Activated CD8-positive, alpha-beta memory T cell treated with anti-CD3 and anti-CD28 coated beads, Interleukin-2, amount 10 ng/mL, durations not matched to agents 7 days and 5 days (primary cell): ENCODE data around the gene FAM217A. TPM values are rescaled to one million over a fixed set of nuclear protein-coding genes. Genes with fewer than 3 reads are reported as not detected.
"Not testable (repeated sequence)": the region's sequence is repeated elsewhere in the genome, so short reads cannot be mapped to it uniquely, and the experiment has no call there.

Experiments
- ATAC-seq: fragments of 150-1000 bp; cut with Tn5 transposase; one replicate; pipeline ENCODE4 v1.10.0; 2021; ENCODE audit warnings: moderate library complexity
- CTCF ChIA-PET: fragments of 350-600 bp; sonication (Branson Sonifier 250); formaldehyde crosslinking; loops from one replicate; lab custom pipeline; 2021; ENCODE audit warnings: antibody characterized with exemption; lab: Charles Lee
- DNase-seq: peaks from one replicate; pipeline ENCODE4 v3.0.0-alpha.2; 2020
- H3K27ac Mint-ChIP-seq: one replicate; pipeline ENCODE4 v1.8.0; 2021; ENCODE audit warnings: mild to moderate bottlenecking, mixed read lengths
- H3K27me3 Mint-ChIP-seq: one replicate; pipeline ENCODE4 v1.8.0; 2021; ENCODE audit warnings: mixed read lengths
- H3K36me3 Mint-ChIP-seq: one replicate; pipeline ENCODE4 v1.8.0; 2021; ENCODE audit warnings: mild to moderate bottlenecking, mixed read lengths
- H3K4me1 Mint-ChIP-seq: one replicate; pipeline ENCODE4 v1.8.0; 2021; ENCODE audit warnings: mixed read lengths
- H3K4me3 Mint-ChIP-seq: one replicate; pipeline ENCODE4 v1.8.0; 2021; ENCODE audit warnings: mild to moderate bottlenecking, moderate library complexity, mixed read lengths
- H3K9me3 Mint-ChIP-seq: one replicate; pipeline ENCODE4 v1.8.0; 2022; ENCODE audit warnings: low read depth, mixed read lengths
- total RNA-seq, 2 experiments: library from RNA; stranded (reverse); gene quantifications; one replicate each; pipeline ENCODE4 v1.2.3, GENCODE V29; 2021

The FAM217A gene, protein sequence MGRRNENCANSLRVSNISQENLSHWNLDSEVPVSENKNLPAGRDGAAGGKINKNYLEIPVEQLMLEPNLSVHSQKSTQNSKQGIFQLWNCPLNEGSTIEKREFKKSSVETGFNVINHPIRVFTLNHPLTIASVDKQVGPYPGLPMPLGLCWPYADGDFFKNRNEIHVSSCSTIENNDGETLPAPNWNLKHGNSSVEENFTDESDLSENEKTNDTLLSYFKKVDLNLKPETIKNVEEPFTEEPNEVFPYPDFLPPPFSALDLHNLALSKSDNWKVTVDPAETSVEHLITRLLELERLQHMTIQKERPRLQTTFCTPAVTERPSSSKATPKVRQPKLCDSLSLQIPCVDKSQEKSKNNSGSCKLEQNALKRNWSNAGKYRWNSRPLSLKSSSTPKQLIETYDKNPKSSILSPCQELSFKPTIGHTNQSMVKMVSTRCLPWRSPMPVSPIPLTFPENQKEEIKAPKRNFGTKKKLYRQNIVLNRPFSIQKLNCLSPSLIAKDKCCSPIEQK
- not detected for total RNA-seq

DNA sequence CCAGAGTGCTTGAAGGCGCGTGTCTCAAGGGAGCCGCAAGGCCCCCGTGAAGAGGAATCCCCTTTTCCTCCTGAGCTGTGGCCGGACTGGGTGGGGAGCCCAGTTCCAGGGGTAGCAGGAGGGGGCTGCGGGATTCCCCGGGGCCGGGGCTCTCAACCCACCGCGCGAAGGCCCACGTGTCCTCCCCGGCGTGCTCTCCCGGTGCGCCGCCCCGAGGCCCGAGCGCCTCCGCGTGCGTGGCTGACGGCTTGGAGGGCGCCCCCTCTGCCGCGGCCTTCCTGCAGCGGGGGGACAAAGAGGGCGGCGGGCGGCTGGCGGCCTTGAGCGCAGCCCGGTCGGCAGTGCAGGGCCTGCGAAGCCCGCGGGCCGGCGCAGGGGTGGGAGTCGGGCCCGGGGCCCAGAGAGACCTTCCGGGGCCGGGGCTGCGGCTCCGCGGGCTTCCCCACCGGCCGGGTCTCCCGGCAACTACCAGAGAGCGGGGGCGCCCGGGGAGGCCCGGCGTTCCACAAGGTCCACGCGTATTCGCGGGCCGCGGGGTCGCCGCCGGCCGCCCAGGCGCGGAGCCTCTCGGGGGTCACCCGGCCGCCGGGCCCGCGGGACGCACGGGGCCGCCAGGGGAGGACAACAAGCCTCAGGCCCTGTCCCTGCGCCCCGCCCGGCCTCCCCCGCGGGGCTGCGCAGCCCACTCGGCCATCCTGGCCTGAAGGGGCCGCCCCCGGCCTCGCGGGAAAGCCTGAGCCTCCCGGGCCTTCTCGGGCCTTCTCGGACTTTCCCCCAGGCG is at the start of gene FAM217A:
Gene FAM217A (minus strand): TSS at position 447 of the 781 bp plus-strand sequence. CDS start 1,723 bp downstream, outside the sequence.
- Mint-ChIP-seq H3K27ac (no peak within 1 kb of the TSS), H3K27me3 (peaks cover 19% of the 10 kb centered on the region), H3K4me3 (no peak within 1 kb of the TSS), H3K4me1 (no peaks in the 10 kb centered on the region), H3K9me3 (no peaks in the 10 kb centered on the region), H3K36me3 (no peaks in the 10 kb centered on the region)
- DNase-seq: no peak
- no peak for ATAC-seq
- CTCF ChIA-PET: no interaction called here

DNA sequence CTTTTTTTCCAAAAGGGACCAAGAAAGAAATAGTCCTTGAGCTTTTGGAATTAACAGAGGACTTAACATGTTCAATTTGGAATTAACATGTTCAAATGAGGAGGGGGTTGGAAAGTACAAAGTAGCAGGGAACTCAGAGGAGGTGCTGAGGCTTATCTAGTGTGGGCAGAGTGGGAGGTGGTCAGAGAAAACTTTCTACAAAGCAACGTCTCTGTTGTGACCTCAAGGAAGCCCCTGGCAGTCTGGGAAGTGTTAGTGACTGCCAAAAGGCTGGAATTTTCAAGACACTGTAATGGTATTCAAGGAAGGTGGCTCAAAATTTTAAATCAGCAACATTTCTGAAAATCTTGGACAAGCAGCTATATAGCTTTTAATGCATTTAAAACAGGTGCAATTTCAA is 49.1 kb upstream of the FAM217A start:
- H3K4me1 Mint-ChIP-seq: peaks cover 11% of the 10 kb centered on the region
- H3K27ac Mint-ChIP-seq: no peak overlapping the region
- no peak overlapping the region for H3K4me3 Mint-ChIP-seq
- peaks cover 64% of the 10 kb centered on the region for H3K36me3 Mint-ChIP-seq
- H3K27me3 Mint-ChIP-seq: no peaks in the 10 kb centered on the region
- ATAC-seq (no peak), DNase-seq (no peak)
- CTCF ChIA-PET: interaction anchor here (0.9 to 1.1 kb wide), 2 partner anchors 27 to 89 kb away, joined by 3 to 4 read pairs; no protein-coding TSS in a partner anchor
- peaks cover 4% of the 10 kb centered on the region for H3K9me3 Mint-ChIP-seq

DNA sequence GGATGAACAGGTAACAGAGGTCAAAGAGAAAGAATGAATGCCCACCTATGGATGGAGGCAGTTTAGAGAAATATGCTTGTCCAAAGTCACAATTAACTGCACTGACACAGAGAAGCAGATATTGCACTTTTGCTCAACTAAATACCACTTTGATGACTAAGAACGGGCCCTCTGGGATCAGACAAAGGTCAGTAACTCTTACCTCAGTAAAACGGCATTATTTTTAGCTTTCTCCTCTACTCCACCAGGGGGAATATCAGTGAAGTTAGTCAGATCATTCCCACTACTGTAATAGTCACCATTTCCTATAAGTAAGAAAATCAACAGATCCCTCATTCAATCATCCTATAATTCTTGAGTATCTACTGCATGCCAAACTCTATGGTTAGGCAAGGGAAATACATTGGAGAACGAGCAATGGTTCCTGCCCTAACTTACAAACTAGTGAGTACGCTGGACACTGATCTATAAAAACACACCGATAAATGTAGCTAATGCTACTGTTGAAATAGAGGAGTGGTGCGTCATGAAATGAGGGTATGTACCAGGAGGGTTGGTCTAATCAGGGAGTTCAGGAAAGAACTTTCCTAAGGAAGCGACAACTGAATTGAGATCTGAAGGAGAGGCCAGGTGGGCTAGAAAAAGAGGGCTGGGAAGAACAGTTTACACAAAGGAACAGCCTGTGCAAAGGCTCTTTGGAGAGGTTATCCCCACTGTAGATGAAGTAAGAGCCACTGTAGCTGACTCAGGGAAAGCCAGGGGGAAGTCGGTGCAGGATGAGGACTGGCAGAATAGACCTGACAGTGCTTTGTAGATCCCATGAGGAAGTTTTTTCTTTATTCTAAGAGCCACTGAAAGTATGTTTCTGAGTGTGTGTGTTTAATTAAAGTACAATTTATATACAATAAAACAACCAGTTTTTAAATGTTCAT is 47.3 kb upstream of the FAM217A start:
- Mint-ChIP-seq H3K4me3 (no peak overlapping the region), H3K27me3 (no peaks in the 10 kb centered on the region), H3K4me1 (peaks cover 9% of the 10 kb centered on the region), H3K36me3 (peaks cover 59% of the 10 kb centered on the region), H3K27ac (no peak overlapping the region), H3K9me3 (peaks cover 3% of the 10 kb centered on the region)
- CTCF ChIA-PET: no interaction called here
- no peak for ATAC-seq
- DNase-seq: no peak

DNA sequence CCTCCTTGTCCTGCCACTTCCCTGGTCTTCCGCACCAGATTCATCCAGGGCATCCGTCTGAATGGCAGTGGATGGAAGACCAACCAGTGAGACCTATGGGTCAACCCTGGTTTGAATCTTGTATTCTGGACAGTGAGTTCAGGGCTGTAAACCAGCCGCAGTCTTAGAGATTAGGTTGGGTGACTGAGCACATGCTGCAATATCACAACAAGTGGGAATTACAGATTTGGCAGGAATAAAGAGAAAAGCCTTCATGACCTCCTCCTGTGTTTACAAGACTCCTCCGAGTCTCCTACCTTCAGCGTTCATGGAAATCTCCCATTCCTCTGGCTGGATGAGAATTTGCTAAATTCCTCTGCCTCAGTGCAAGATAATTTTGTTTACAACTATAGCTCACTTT is 46.6 kb upstream of the FAM217A start:
- CTCF ChIA-PET: no interaction called here
- no peak overlapping the region for H3K4me3 Mint-ChIP-seq
- no peaks in the 10 kb centered on the region for H3K27me3 Mint-ChIP-seq
- DNase-seq: no peak
- ATAC-seq: no peak
- H3K36me3 Mint-ChIP-seq: peaks cover 56% of the 10 kb centered on the region
- peaks cover 9% of the 10 kb centered on the region for H3K4me1 Mint-ChIP-seq
- no peak overlapping the region for H3K27ac Mint-ChIP-seq
- H3K9me3 Mint-ChIP-seq: peaks cover 3% of the 10 kb centered on the region

DNA sequence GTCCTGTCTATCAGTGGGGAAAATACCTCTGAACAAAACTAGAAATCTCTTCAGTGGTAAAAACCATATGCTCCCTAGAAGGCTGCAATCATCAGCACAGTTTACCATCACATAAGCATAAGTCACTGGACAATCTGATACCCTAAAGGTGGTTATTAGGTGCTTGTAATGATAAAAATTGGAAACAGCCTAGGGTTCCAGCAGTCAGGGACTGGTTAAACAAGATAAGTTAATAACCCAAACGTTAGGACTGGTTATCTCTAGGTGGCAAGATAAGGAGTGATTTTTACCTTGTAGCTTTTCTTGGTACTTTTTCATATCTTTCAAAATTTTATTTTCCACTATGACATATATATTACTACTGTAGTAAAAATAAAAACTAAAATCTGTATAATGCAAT is 45.4 kb upstream of the FAM217A start:
- Mint-ChIP-seq H3K27ac (no peak overlapping the region), H3K27me3 (no peaks in the 10 kb centered on the region), H3K4me3 (no peak overlapping the region), H3K36me3 (peaks cover 53% of the 10 kb centered on the region), H3K4me1 (peaks cover 9% of the 10 kb centered on the region), H3K9me3 (peaks cover 3% of the 10 kb centered on the region)
- CTCF ChIA-PET: no interaction called here
- DNase-seq (no peak), ATAC-seq (no peak)

DNA sequence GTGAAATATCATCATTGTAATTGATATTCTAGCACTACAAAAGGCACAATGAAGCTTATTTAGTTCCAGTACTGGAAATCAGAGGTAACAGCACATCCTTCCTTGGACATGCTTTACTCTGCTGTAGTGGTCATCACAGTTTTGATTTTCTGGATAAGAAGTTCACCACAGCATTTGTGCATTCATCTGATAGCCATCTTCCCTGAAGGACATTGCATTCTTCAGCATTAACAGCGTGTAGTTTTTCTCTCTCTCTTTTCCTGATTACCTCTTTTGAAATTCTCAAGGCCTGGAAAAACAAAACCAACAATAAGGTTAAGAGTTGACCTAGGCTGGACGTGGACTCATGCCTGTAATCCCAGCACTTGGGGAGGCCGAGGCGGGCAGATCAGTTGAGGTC is 36.8 kb upstream of the FAM217A start:
- peaks cover 6% of the 10 kb centered on the region for H3K9me3 Mint-ChIP-seq
- H3K27me3 Mint-ChIP-seq: peaks cover 18% of the 10 kb centered on the region
- CTCF ChIA-PET: interaction anchor here (1.2 to 1.6 kb wide), 2 partner anchors 40 to 50 kb away, joined by 3 to 4 read pairs; no protein-coding TSS in a partner anchor
- no peak overlapping the region for H3K27ac Mint-ChIP-seq
- H3K4me3 Mint-ChIP-seq: no peak overlapping the region
- DNase-seq (no peak), ATAC-seq (no peak)
- no peaks in the 10 kb centered on the region for H3K4me1 Mint-ChIP-seq
- H3K36me3 Mint-ChIP-seq: peaks cover 43% of the 10 kb centered on the region

DNA sequence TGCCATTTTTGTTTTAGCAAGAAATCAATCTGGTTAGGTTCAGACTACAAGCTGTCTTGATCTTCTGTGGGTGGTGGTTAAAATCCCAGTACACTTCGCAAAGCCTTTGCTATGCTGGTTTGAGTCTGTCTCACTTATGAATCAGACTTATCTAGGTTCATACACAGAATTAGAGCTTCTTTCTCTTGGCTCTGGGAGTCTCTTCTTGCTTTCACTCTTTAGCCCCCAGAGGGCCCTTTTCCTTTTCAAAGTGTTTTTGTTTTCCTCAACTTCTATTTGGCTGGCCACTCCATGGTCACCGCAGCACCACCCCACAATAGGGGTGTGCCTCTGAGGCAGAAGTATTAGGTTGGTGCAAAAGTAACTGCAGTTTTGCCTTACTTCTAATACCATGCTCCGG is 35.2 kb upstream of the FAM217A start:
- H3K9me3 Mint-ChIP-seq: peaks cover 6% of the 10 kb centered on the region
- H3K4me1 Mint-ChIP-seq: no peaks in the 10 kb centered on the region
- peaks cover 24% of the 10 kb centered on the region for H3K27me3 Mint-ChIP-seq
- no peak overlapping the region for H3K4me3 Mint-ChIP-seq
- peaks cover 35% of the 10 kb centered on the region for H3K36me3 Mint-ChIP-seq
- no peak for DNase-seq
- CTCF ChIA-PET: no interaction called here
- no peak overlapping the region for H3K27ac Mint-ChIP-seq
- no peak for ATAC-seq

DNA sequence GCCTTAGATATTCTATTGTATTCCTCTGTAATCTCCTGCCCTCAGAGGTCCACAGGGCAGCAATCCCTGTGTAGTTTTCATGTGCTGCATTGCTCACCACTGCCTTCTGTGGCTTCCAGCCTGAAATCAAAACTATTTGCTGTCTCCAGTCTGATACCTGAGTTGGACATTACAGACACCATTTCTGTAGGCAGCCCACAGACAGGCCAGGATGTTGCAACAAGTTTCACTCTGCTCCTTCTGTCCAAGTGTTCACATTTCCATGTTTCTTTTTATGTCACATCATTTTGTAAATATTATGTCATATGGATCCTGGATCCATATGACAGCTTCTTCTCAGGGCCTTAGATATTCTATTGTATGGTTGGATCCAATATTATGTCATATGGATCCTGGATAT is 34.7 kb upstream of the FAM217A start:
- peaks cover 6% of the 10 kb centered on the region for H3K9me3 Mint-ChIP-seq
- H3K4me3 Mint-ChIP-seq: no peak overlapping the region
- CTCF ChIA-PET: no interaction called here
- no peak overlapping the region for H3K27ac Mint-ChIP-seq
- H3K4me1 Mint-ChIP-seq: no peaks in the 10 kb centered on the region
- ATAC-seq (no peak), DNase-seq (no peak)
- peaks cover 35% of the 10 kb centered on the region for H3K36me3 Mint-ChIP-seq
- peaks cover 27% of the 10 kb centered on the region for H3K27me3 Mint-ChIP-seq

DNA sequence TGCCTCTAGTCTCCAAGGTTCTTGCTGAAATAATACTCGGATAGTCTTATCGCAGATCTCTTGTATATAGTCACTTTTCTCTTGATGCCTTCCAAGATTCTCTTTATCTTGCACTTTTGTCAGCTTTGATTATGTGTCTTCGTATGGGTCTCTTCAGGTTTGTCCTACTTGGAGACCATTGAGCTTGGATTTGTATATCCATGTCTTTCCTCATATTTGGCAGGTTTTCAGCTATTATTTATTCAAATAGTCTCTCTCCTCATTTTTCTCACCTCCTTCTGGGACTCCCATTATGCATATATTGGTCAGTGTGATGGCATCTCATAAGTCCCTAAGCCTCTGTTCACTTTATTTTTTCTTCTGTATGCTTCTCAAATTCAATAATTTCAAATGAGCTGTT is 33.4 kb upstream of the FAM217A start:
- DNase-seq: no peak
- Mint-ChIP-seq H3K27ac (no peak overlapping the region), H3K4me3 (no peak overlapping the region), H3K9me3 (peaks cover 6% of the 10 kb centered on the region), H3K4me1 (no peaks in the 10 kb centered on the region), H3K36me3 (peaks cover 29% of the 10 kb centered on the region), H3K27me3 (peaks cover 34% of the 10 kb centered on the region)
- CTCF ChIA-PET: interaction anchor here (0.7 kb wide), 1 partner anchor 43 kb away, joined by 3 read pairs; no protein-coding TSS in a partner anchor
- ATAC-seq: no peak

DNA sequence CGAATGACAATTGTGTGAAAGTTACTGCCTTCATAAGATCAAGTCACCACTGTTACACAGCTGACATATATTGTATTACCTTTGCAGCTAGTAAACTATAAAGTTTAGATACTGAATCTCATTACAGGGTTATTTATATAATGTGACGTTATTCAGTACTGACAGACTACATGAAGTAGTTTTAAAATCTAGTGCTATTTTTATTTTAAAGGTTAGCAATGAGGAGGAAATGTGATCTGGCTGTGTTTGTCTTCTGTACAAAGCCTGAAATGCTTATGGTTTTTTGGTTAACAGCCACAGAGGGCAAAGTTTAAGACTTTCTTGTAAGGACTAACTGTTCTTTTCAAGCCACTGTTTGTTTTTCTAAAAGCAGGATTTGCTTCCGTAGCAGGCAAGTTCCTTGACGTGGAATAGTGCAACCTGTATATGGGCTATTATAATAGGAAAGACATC is 30.5 kb upstream of the FAM217A start:
- H3K9me3 Mint-ChIP-seq, DNase-seq, ATAC-seq, H3K36me3 Mint-ChIP-seq, CTCF ChIA-PET, H3K4me1 Mint-ChIP-seq, H3K4me3 Mint-ChIP-seq, H3K27ac Mint-ChIP-seq: not testable (repeated sequence)
- peaks cover 39% of the 10 kb centered on the region for H3K27me3 Mint-ChIP-seq

DNA sequence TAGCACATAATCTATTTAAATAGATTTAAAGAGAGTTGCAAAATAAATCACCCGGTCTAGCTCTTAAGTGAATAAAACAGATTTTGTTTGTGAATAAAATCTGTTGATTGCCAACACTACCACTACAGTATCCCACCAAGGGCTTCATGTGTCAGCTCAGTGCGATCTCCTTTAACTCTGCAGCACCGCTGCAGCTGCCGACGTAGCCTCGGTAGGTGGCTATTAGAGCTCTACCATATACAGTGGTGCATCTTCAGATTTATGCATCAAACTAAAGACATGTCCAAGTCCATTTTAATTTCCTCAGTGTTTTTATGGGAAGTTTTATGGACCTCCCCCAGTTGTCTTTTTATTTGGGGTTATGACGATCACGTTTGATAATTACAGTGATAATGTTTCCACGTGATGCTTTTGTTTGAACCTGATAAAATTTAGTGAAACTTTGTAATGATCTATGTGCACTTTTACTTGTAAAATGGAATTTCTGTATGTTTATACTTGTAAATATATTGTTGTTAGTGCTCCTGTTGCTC is 29.7 kb upstream of the FAM217A start:
- no peak for ATAC-seq
- CTCF ChIA-PET: no interaction called here
- H3K27ac Mint-ChIP-seq: no peak overlapping the region
- no peaks in the 10 kb centered on the region for H3K4me1 Mint-ChIP-seq
- H3K4me3 Mint-ChIP-seq: no peak overlapping the region
- peaks cover 6% of the 10 kb centered on the region for H3K9me3 Mint-ChIP-seq
- DNase-seq: no peak
- peaks cover 39% of the 10 kb centered on the region for H3K27me3 Mint-ChIP-seq
- H3K36me3 Mint-ChIP-seq: peaks cover 4% of the 10 kb centered on the region

DNA sequence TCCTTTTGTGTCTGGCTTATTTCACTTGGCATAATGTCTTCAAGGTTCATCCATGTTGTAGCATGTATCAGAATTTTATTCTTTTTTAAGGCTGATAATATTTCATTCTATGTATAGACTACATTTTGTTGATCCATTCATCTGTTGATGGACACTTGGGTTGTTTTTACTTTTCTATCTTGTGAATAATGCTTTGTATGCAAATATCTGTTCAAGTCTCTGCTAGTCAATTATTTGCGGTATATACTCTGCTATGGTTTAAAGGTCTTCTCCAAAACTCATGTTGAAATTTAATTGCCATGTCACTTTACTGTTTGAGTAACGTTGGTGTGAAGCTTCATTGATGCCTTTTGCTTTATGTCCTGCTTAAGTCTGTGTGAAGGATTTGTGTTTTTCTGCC is 28.9 kb upstream of the FAM217A start:
- ATAC-seq (no peak), DNase-seq (no peak)
- Mint-ChIP-seq H3K27ac (no peak overlapping the region), H3K9me3 (peaks cover 6% of the 10 kb centered on the region), H3K4me1 (no peaks in the 10 kb centered on the region), H3K27me3 (peaks cover 39% of the 10 kb centered on the region), H3K36me3 (peaks cover 1% of the 10 kb centered on the region), H3K4me3 (no peak overlapping the region)
- CTCF ChIA-PET: no interaction called here
